ENCODE data around the gene SH3PXD2B.

DNA sequence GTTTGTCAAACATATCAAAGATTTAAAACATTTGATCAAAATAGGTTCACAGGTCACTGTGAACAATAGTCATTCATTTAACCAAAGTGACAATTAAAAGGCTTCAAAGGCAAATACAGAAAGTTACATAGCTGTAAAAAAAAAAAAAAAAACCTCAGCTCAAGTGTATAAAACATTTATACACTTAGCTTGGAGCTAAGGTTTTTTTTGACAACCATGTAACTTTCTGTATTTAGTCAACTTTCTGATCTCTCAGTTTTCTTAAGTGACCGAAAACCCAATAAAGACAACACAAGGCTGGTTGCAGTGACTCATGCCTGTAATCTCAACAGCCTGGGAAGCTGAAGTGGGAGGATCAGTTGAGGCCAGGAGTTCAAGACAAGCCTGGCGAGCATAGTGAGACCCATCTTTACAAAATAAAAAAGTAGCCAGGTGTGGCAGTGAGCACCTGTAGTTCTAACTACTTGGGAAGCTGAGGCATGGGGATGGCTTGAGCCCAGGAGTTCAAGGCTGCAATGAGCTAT, 154.3 kb downstream of the SH3PXD2B start:
- no peak for TF ChIP-seq POLR2A (IDR thresholded peaks at IDR 0.05)
- TF ChIP-seq, protein P1, sequence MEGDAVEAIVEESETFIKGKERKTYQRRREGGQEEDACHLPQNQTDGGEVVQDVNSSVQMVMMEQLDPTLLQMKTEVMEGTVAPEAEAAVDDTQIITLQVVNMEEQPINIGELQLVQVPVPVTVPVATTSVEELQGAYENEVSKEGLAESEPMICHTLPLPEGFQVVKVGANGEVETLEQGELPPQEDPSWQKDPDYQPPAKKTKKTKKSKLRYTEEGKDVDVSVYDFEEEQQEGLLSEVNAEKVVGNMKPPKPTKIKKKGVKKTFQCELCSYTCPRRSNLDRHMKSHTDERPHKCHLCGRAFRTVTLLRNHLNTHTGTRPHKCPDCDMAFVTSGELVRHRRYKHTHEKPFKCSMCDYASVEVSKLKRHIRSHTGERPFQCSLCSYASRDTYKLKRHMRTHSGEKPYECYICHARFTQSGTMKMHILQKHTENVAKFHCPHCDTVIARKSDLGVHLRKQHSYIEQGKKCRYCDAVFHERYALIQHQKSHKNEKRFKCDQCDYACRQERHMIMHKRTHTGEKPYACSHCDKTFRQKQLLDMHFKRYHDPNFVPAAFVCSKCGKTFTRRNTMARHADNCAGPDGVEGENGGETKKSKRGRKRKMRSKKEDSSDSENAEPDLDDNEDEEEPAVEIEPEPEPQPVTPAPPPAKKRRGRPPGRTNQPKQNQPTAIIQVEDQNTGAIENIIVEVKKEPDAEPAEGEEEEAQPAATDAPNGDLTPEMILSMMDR (IDR thresholded peaks at IDR 0.05) = no peak

Data from thyroid gland (tissue), 4 donors.